GM23338 (cell line): ENCODE data around the gene RALBP1. TPM values are rescaled to one million over a fixed set of nuclear protein-coding genes. Genes with fewer than 3 reads are reported as not detected.

ENCODE experiments used
- ATAC-seq: fragments of 200-7000 bp; cut with Tn5 transposase; 3 replicates; pipeline ENCODE4 v1.9.1; 2020
- DNase-seq: peaks from one replicate; pipeline ENCODE4 v3.0.0-alpha.2; 2015; ENCODE audit warnings: low spot score
- H2AFZ ChIP-seq: fragments of 200-600 bp; sonication (generic); 2 replicates; pipeline ENCODE4 v1.8.0; 2016; ENCODE audit warnings: antibody characterized with exemption, mild to moderate bottlenecking, moderate library complexity
- H3F3A ChIP-seq: fragments of 200-600 bp; sonication (generic); replicated peaks from 2 replicates; pipeline ENCODE4 v1.8.0; 2017; ENCODE audit warnings: antibody characterized with exemption, mixed run types, low read depth
- H3K27ac ChIP-seq: fragments of 200-600 bp; sonication (generic); 2 replicates; pipeline ENCODE4 v1.6.1; 2016; ENCODE audit warnings: low read depth
- H3K27me3 ChIP-seq: fragments of 200-600 bp; sonication (generic); 2 replicates; pipeline ENCODE4 v1.8.0; 2016; ENCODE audit warnings: mild to moderate bottlenecking, mixed run types, moderate library complexity; ENCODE audit not compliant: insufficient read depth
- H3K36me3 ChIP-seq: fragments of 200-600 bp; sonication (generic); 2 replicates; pipeline ENCODE4 v1.8.0; 2016; ENCODE audit warnings: mild to moderate bottlenecking; ENCODE audit not compliant: insufficient read depth
- H3K4me1 ChIP-seq: fragments of 200-600 bp; sonication (generic); 2 replicates; pipeline ENCODE4 v1.8.0; 2016; ENCODE audit warnings: mild to moderate bottlenecking, moderate library complexity; ENCODE audit not compliant: insufficient read depth
- H3K4me2 ChIP-seq: fragments of 200-600 bp; sonication (generic); 2 replicates; pipeline ENCODE4 v1.7.1; 2017; ENCODE audit warnings: mixed run types
- H3K4me3 ChIP-seq: fragments of 200-600 bp; sonication (generic); 2 replicates; pipeline ENCODE4 v1.6.1; 2016; ENCODE audit warnings: mixed run types
- H3K79me2 ChIP-seq: fragments of 200-600 bp; sonication (generic); replicated peaks from 2 replicates; pipeline ENCODE4 v1.8.0; 2017; ENCODE audit warnings: mild to moderate bottlenecking; ENCODE audit not compliant: insufficient read depth
- H3K9me2 ChIP-seq: fragments of 200-600 bp; sonication (generic); 2 replicates; pipeline ENCODE4 v1.8.0; 2017; ENCODE audit not compliant: insufficient read depth
- H4K20me1 ChIP-seq: fragments of 200-600 bp; sonication (generic); replicated peaks from 2 replicates; pipeline ENCODE4 v1.8.0; 2017; ENCODE audit warnings: mild to moderate bottlenecking; ENCODE audit not compliant: insufficient read depth
- H3K27ac Mint-ChIP-seq: 2 replicates; pipeline ENCODE4 v1.8.0; 2020; ENCODE audit warnings: inconsistent platforms, mild to moderate bottlenecking, moderate library complexity, mixed read lengths
- H3K27me3 Mint-ChIP-seq: 3 replicates; pipeline ENCODE4 v1.8.0; 2022; ENCODE audit warnings: low read depth, mild to moderate bottlenecking, moderate library complexity, mixed read lengths, inconsistent platforms; ENCODE audit not compliant: insufficient read depth, poor library complexity
- H3K36me3 Mint-ChIP-seq: 3 replicates; pipeline ENCODE4 v1.8.0; 2021; ENCODE audit warnings: low read depth, mild to moderate bottlenecking, inconsistent platforms, moderate library complexity, mixed read lengths
- H3K4me1 Mint-ChIP-seq: 3 replicates; pipeline ENCODE4 v1.8.0; 2020; ENCODE audit warnings: mild to moderate bottlenecking, inconsistent platforms, mixed read lengths
- H3K4me3 Mint-ChIP-seq: 3 replicates; pipeline ENCODE4 v1.8.0; 2021; ENCODE audit warnings: moderate library complexity, mild to moderate bottlenecking, inconsistent platforms, mixed read lengths
- H3K9me3 Mint-ChIP-seq: 3 replicates; pipeline ENCODE4 v1.8.0; 2020; ENCODE audit warnings: moderate library complexity, mild to moderate bottlenecking, inconsistent platforms, mixed read lengths
- CREB1 ChIP-seq: fragments of 250-450 bp; sonication (Bioruptor Pico); IDR thresholded peaks from 2 replicates; pipeline ENCODE4 v1.5.0; 2020; ENCODE audit warnings: low read depth, mild to moderate bottlenecking, moderate library complexity
- ETS1 ChIP-seq: IDR thresholded peaks from 2 replicates; pipeline ENCODE4 v1.6.1; 2016; ENCODE audit warnings: antibody characterized with exemption
- EZH2 ChIP-seq: fragments of 200-600 bp; sonication (generic); IDR thresholded peaks from one replicate; pipeline ENCODE4 v1.8.0; 2017; ENCODE audit warnings: antibody characterized with exemption, mild to moderate bottlenecking, low read depth; ENCODE audit not compliant: unreplicated experiment
- EZH2phosphoT487 ChIP-seq: fragments of 200-600 bp; sonication (generic); IDR thresholded peaks from one replicate; pipeline ENCODE4 v1.8.1; 2018; ENCODE audit warnings: antibody characterized with exemption; ENCODE audit not compliant: unreplicated experiment
- JUNB ChIP-seq: IDR thresholded peaks from one replicate; pipeline ENCODE4 v1.6.1; 2016; ENCODE audit warnings: antibody characterized with exemption; ENCODE audit not compliant: unreplicated experiment
- NANOG ChIP-seq: IDR thresholded peaks from 2 replicates; pipeline ENCODE4 v1.6.1; 2016; ENCODE audit warnings: antibody characterized with exemption, borderline replicate concordance
- POLR2AphosphoS5 ChIP-seq: IDR thresholded peaks from 2 replicates; pipeline ENCODE4 v1.6.1; 2016; ENCODE audit warnings: antibody characterized with exemption, low read depth
- REST ChIP-seq: IDR thresholded peaks from one replicate; pipeline ENCODE4 v1.6.1; 2018; ENCODE audit warnings: antibody characterized with exemption; ENCODE audit not compliant: unreplicated experiment
- ZNF114 ChIP-seq: fragments of 250-450 bp; sonication (Bioruptor Pico); IDR thresholded peaks from 2 replicates; pipeline ENCODE4 v1.5.0; 2020; ENCODE audit warnings: mild to moderate bottlenecking, moderate library complexity
- ZNF462 ChIP-seq: fragments of 250-450 bp; sonication (Bioruptor Pico); IDR thresholded peaks from 2 replicates; pipeline ENCODE4 v1.5.0; 2020; ENCODE audit warnings: mild to moderate bottlenecking, moderate library complexity
- polyA plus RNA-seq: library from polyadenylated mRNA; unstranded; fragments of >200 nt; fragmentation: Nextera tagmentation; extraction: Ambion mirVana; gene quantifications from 2 replicates; pipeline ENCODE4 v1.2.1, GENCODE V29; 2016
- total RNA-seq: library from RNA; depleted of rRNA; stranded (reverse); fragments of >200 nt; shearing (Covaris generic); gene quantifications from 2 replicates; pipeline ENCODE4 v1.2.3, GENCODE V29; 2014

Gene RALBP1
- total and polyA plus RNA-seq, 2 experiments from 2014 or later, result 80.9 to 103 TPM

- Histone ChIP-seq H4K20me1 (no peaks in the 10 kb centered on the region), H3K36me3 (peaks cover 5% of the 10 kb centered on the region; the same call in 1 of the 2 replicates), H2AFZ (no peak overlapping the region), H3K79me2 (no peaks in the 10 kb centered on the region), H3K4me3 (no peak overlapping the region), H3K9me2 (no peaks in the 10 kb centered on the region), H3K27ac (peak overlapping the region; percentile 35; the same call in 1 of the 2 replicates), H3F3A (no peaks in the 10 kb centered on the region), H3K4me2 (no peak overlapping the region), H3K27me3 (no peaks in the 10 kb centered on the region), H3K4me1 (peaks cover 13% of the 10 kb centered on the region)
- DNase-seq, result no peak
- peaks cover 24% of the 10 kb centered on the region for H3K36me3 Mint-ChIP-seq
- H3K9me3 Mint-ChIP-seq, result no peaks in the 10 kb centered on the region
- peaks cover 15% of the 10 kb centered on the region for H3K4me1 Mint-ChIP-seq
- H3K27ac Mint-ChIP-seq, result no peak overlapping the region
- H3K4me3 Mint-ChIP-seq, result no peak overlapping the region
- TF ChIP-seq ETS1, result no peak
- no peak for TF ChIP-seq NANOG
- no peak for TF ChIP-seq ZNF114 (CRISPR knock-in tag)
- no peak for TF ChIP-seq CREB1
- TF ChIP-seq POLR2AphosphoS5, result no peak
- TF ChIP-seq ZNF462 (CRISPR knock-in tag), result no peak
- no peak for TF ChIP-seq REST
- no peak for TF ChIP-seq JUNB
- TF ChIP-seq EZH2, result no peak
- no peak for TF ChIP-seq EZH2phosphoT487
- no peak for ATAC-seq
- no peaks in the 10 kb centered on the region for H3K27me3 Mint-ChIP-seq
These were observed 102.0 kb downstream of the RALBP1 start for GRCh38 chr18:9577361-9577760.
